ENCODE results near the gene C1RL. TPM values are rescaled to one million over a fixed set of nuclear protein-coding genes. Genes with fewer than 3 reads are reported as not detected.

C1RL gene
- total RNA-seq, 1 donor from 2014 or later = 26.6 TPM

DNA sequence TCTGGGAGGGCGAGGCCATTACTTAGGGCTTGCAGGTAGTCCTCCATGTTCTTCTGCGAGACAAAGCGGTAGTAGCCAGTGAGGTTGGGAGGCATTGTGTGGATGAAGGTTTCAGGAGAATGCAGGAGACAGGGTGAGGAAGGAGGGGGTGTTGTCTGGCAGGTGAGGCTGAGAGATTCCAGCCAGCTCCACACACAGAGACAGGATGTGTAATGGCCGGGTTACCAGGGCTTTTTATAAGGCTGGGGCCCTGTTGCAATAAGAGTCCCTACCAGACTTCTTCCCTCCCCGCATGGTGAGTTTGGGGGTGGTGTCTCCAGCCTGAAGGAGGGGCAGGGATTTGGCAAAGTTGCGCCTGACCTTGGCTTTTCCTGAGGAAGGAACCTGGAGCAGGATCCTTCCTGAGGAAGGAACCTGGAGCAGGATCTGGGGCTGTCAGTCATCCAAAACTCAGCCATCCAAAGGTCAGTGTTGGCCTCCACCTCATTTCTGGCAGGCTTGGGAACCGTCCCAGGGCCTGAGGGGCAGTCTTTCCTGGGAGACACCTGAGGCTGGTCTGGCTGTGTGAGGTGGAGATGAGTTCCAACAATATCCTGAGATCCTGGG is 19.8 kb upstream of the C1RL start, which contains the start of gene RBP5:
Gene RBP5 (minus strand): TSS at position 209 of the 606 bp plus-strand sequence. CDS start 114 bp downstream, at position 95.
- H3K27me3 ChIP-seq (ENCODE audit: control insufficient read depth, insufficient read depth, low read length) = no peaks in the 10 kb centered on the region
- no peaks in the 10 kb centered on the region for H3K36me3 ChIP-seq (ENCODE audit: control insufficient read depth, insufficient read depth, low read length)
- DNase-seq (ENCODE audit: low read depth) = no peak
- TF ChIP-seq CTCF (IDR thresholded peaks at IDR 0.05; ENCODE audit: insufficient read depth, low read length, poor library complexity, severe bottlenecking) = no peak
- H3K4me3 ChIP-seq (ENCODE audit: low read depth, low read length) = peak within 1 kb of the TSS; percentile 71

DNA sequence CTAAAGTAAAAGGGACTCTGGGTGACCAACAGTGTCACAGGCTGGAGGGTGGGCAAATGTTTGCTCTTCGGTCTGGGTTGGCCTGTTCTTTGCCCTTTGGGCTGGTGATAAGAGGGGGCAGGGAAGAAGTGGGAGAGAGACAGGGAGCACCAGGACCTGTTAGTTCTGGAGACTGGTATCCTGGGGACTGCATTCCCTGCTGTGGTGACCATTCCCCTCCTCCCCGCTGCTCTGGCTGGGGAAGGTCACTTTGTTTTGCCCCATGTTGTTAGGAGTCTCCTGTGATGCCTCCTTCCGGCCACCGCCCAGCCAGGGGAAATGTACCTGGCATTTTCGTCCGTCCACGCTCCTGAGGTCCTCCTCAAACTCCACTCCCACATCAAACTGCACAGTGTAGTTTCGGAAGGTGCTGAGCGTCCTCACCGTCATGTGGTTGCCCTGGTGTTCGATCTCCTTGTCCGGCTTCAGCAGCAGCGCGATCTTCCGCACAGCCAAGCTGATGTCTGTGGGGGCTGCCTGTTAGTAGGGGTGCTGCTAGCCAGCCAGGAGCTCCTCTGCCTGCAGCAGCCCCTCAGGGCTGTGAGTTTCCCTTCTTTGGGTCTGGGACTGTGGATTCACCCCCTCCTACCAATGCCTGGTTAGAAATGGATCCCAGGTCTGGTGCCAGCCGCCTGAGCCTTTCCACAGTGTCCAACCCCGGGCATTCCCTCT is 19.1 kb upstream of the C1RL start:
- Histone ChIP-seq H3K4me3 (ENCODE audit: low read depth, low read length) (no peak overlapping the region), H3K36me3 (ENCODE audit: control insufficient read depth, insufficient read depth, low read length) (no peaks in the 10 kb centered on the region), H3K27me3 (ENCODE audit: control insufficient read depth, insufficient read depth, low read length) (no peaks in the 10 kb centered on the region)
- DNase-seq (ENCODE audit: low read depth) = no peak
- no peak for TF ChIP-seq CTCF (IDR thresholded peaks at IDR 0.05; ENCODE audit: insufficient read depth, low read length, poor library complexity, severe bottlenecking)

- Histone ChIP-seq H3K27me3 (ENCODE audit: control insufficient read depth, insufficient read depth, low read length) (no peaks in the 10 kb centered on the region), H3K36me3 (ENCODE audit: control insufficient read depth, insufficient read depth, low read length) (no peaks in the 10 kb centered on the region), H3K4me3 (ENCODE audit: low read depth, low read length) (no peak overlapping the region)
- TF ChIP-seq CTCF (IDR thresholded peaks at IDR 0.05; ENCODE audit: insufficient read depth, low read length, poor library complexity, severe bottlenecking) = no peak
- DNase-seq (ENCODE audit: low read depth) = no peak
Measured at GRCh38 chr12:7125632-7126227, 16.7 kb upstream of the C1RL start.

- DNase-seq (ENCODE audit: low read depth) = no peak
- no peak overlapping the region for H3K4me3 ChIP-seq (ENCODE audit: low read depth, low read length)
- no peaks in the 10 kb centered on the region for H3K36me3 ChIP-seq (ENCODE audit: control insufficient read depth, insufficient read depth, low read length)
- no peak for TF ChIP-seq CTCF (IDR thresholded peaks at IDR 0.05; ENCODE audit: insufficient read depth, low read length, poor library complexity, severe bottlenecking)
- no peaks in the 10 kb centered on the region for H3K27me3 ChIP-seq (ENCODE audit: control insufficient read depth, insufficient read depth, low read length)
Measured at GRCh38 chr12:7123806-7124522, 14.9 kb upstream of the C1RL start.

GRCh38 chr12:7122811-7123769 is 14.1 kb upstream of the C1RL start:
- no peak for TF ChIP-seq CTCF (IDR thresholded peaks at IDR 0.05; ENCODE audit: insufficient read depth, low read length, poor library complexity, severe bottlenecking)
- Histone ChIP-seq H3K4me3 (ENCODE audit: low read depth, low read length) (no peak overlapping the region), H3K36me3 (ENCODE audit: control insufficient read depth, insufficient read depth, low read length) (no peaks in the 10 kb centered on the region), H3K27me3 (ENCODE audit: control insufficient read depth, insufficient read depth, low read length) (no peaks in the 10 kb centered on the region)
- no peak for DNase-seq (ENCODE audit: low read depth)
